Renal pelvis (tissue), 4 donors: Measurements from ENCODE around the gene GGACT. TPM values are rescaled to one million over a fixed set of nuclear protein-coding genes. Genes with fewer than 3 reads are reported as not detected.

Experiments
- DNase-seq: peaks from one replicate; pipeline ENCODE4 v3.0.0-alpha.2; 2013
- polyA plus RNA-seq, 3 donors: library from polyadenylated mRNA; unstranded; fragments of 120-200 nt; gene quantifications; one replicate each; pipeline ENCODE4 v1.2.1, GENCODE V29; 2013; ENCODE audit not compliant: insufficient read length in 3 of 3

GGACT gene
- polyA plus RNA-seq, 3 donors = 4.1 to 5.0 (median 4.9) TPM

GRCh38 chr13:100552755-100553154 lies 35.8 kb downstream of the GGACT start:
- no peak for DNase-seq

- DNase-seq = no peak
These were observed 39.3 kb downstream of the GGACT start for GRCh38 chr13:100549316-100549715.

GRCh38 chr13:100547791-100548201 lies 40.8 kb downstream of the GGACT start:
- no peak for DNase-seq

GRCh38 chr13:100546713-100547405 lies 41.7 kb downstream of the GGACT start:
- no peak for DNase-seq

- DNase-seq = no peak
These were observed 42.9 kb downstream of the GGACT start for GRCh38 chr13:100545684-100546061.

GRCh38 chr13:100544866-100545683 lies 43.5 kb downstream of the GGACT start:
- DNase-seq = no peak

GRCh38 chr13:100543872-100544602 lies 44.6 kb downstream of the GGACT start:
- DNase-seq = peak; percentile 39

- DNase-seq = peak; percentile 33
These were observed 45.8 kb downstream of the GGACT start for GRCh38 chr13:100542826-100543156.

GRCh38 chr13:100541897-100542825 lies 46.4 kb downstream of the GGACT start:
- DNase-seq = no peak

GRCh38 chr13:100540621-100541020 lies 48.0 kb downstream of the GGACT start:
- DNase-seq = no peak

GRCh38 chr13:100537951-100538462 lies 50.6 kb downstream of the GGACT start:
- DNase-seq = no peak

- DNase-seq = no peak
These were observed 51.1 kb downstream of the GGACT start for GRCh38 chr13:100537486-100537885.

- DNase-seq = no peak
These were observed 51.9 kb downstream of the GGACT start for GRCh38 chr13:100536643-100537180.

- DNase-seq = no peak
These were observed 53.0 kb downstream of the GGACT start for GRCh38 chr13:100535426-100536135.

- no peak for DNase-seq
These were observed 53.7 kb downstream of the GGACT start for GRCh38 chr13:100534911-100535310.

- DNase-seq = no peak
These were observed 54.3 kb downstream of the GGACT start for GRCh38 chr13:100534147-100534843.

- no peak for DNase-seq
These were observed 55.0 kb downstream of the GGACT start for GRCh38 chr13:100533588-100534041.

GRCh38 chr13:100532836-100533435 lies 55.7 kb downstream of the GGACT start:
- DNase-seq = no peak

- no peak for DNase-seq
These were observed 56.4 kb downstream of the GGACT start for GRCh38 chr13:100532090-100532766.
